ENCODE measurements around the gene NUDC. TPM values are rescaled to one million over a fixed set of nuclear protein-coding genes. Genes with fewer than 3 reads are reported as not detected.

Gene NUDC
- total RNA-seq, 6 experiments from 2014 or later: 69.1 to 92.6 (median 87.6) TPM

DNA sequence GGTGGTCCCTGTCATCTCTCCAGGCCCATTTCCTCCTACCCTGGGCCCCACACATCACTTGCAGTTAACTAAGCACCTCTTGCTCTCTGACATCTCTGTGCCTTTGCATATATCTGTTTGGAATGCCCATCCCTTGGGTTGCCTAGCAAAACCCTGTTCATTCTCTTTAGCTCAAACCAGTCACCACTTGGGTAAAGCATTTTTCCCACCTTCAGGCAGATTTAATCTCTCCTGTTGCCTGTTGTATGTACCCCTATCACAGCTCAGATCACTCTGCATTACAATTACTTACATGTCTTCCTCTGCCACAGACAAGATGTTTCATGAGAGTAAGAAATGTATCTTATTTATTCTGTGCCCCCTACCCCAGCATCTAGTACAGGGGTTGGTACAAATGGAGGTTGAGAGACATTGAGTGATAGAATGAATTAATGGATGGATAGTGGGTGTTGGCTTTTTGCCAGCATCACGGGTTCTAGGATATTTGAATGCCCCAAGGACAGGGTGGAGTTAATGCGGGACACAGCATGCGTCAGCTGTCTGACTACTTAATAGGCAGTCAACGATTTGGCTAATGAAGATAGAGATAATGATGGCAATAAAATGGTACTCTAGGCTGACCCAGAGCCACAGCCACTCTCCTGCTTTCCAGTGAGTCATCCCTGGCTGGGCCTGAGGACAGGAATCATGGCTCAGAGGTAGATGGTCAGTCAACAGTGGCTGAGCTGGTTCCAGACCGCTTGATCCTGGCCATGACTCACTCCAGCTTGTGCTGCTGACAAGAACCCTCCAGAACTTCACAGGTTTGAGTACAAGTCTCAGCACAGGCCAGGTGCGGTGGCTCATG lies 14.2 kb upstream of the NUDC start:
- TF ChIP-seq, protein P1, sequence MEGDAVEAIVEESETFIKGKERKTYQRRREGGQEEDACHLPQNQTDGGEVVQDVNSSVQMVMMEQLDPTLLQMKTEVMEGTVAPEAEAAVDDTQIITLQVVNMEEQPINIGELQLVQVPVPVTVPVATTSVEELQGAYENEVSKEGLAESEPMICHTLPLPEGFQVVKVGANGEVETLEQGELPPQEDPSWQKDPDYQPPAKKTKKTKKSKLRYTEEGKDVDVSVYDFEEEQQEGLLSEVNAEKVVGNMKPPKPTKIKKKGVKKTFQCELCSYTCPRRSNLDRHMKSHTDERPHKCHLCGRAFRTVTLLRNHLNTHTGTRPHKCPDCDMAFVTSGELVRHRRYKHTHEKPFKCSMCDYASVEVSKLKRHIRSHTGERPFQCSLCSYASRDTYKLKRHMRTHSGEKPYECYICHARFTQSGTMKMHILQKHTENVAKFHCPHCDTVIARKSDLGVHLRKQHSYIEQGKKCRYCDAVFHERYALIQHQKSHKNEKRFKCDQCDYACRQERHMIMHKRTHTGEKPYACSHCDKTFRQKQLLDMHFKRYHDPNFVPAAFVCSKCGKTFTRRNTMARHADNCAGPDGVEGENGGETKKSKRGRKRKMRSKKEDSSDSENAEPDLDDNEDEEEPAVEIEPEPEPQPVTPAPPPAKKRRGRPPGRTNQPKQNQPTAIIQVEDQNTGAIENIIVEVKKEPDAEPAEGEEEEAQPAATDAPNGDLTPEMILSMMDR (IDR thresholded peaks at IDR 0.05): no peak
- Mint-ChIP-seq H3K4me1 (ENCODE audit: low read depth) (peaks cover 18% of the 10 kb centered on the region), H3K36me3 (ENCODE audit: low read depth) (no peaks in the 10 kb centered on the region), H3K9me3 (no peaks in the 10 kb centered on the region), H3K4me3 (peak overlapping the region; percentile 5; the same call in 1 of the 2 replicates), H3K27ac (peak overlapping the region; percentile 74), H3K27me3 (ENCODE audit: insufficient read depth) (peaks cover 10% of the 10 kb centered on the region)
- peak; percentile 98 for DNase-seq

DNA sequence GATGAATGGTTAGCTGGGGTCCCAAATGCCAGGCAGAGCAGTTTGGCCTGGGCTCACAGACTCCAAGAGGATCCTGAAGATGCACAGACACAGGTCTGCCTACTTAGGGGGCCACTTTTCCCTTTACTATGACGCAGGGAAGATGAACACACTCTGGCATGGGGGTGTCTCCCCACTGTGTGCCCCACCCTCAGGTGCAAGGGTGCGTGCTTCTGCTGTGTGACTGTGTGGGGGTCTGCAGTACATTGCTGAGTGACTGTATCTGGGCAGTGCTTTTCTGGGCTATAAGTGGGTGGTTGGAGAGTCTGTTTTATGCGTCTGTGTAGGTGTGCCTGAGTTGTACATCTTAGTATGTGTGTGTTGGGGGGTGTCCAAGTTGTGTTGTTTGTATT lies 11.6 kb upstream of the NUDC start:
- Mint-ChIP-seq H3K27ac (no peak overlapping the region), H3K27me3 (ENCODE audit: insufficient read depth) (peaks cover 12% of the 10 kb centered on the region), H3K4me3 (no peak overlapping the region), H3K9me3 (no peaks in the 10 kb centered on the region), H3K4me1 (ENCODE audit: low read depth) (peaks cover 18% of the 10 kb centered on the region), H3K36me3 (ENCODE audit: low read depth) (no peaks in the 10 kb centered on the region)
- DNase-seq: no peak
- TF ChIP-seq, protein P1 (IDR thresholded peaks at IDR 0.05): no peak

DNA sequence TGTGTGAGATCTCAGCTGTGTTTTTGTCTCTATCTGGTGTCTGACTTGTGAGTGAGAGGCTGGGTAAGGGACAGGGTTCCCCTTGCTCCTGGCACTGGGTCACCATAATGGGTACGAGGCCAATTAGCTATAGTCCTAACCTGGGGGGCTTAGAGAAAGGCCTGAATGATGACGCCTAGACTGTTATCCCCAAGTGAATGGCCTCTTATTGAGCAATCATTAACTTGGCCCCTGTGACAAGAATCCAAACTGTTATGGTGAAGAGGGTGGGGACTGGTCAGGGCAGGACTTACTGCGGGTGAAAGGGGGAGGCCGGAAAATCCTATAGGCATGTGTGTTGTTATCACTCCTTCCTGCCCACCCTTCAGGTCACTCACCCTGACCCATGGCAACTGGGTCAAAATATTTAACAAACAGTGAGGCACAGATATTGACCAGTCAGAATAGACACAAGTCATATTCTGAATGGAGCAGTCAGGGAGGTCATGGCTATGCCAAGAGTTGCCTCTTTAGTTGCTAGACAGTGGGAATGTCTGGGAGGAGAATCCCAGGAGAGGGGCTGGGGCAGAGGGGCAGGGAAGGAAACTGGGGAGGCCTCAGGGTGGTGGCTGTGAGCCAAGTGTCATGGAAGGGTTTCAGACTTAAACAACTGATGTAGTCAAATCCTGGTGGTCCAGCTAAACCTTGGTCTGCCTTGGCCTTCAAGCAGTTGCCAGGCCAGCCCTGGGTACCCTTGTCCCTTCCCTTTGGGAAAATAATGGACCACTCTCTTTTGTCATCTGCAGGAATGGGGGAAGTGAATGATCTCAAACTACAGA lies 11.0 kb upstream of the NUDC start:
- Mint-ChIP-seq H3K9me3 (no peaks in the 10 kb centered on the region), H3K4me3 (no peak overlapping the region), H3K36me3 (ENCODE audit: low read depth) (no peaks in the 10 kb centered on the region), H3K4me1 (ENCODE audit: low read depth) (peaks cover 18% of the 10 kb centered on the region), H3K27ac (no peak overlapping the region), H3K27me3 (ENCODE audit: insufficient read depth) (peaks cover 12% of the 10 kb centered on the region)
- TF ChIP-seq, protein P1 (IDR thresholded peaks at IDR 0.05): no peak
- DNase-seq: no peak

DNA sequence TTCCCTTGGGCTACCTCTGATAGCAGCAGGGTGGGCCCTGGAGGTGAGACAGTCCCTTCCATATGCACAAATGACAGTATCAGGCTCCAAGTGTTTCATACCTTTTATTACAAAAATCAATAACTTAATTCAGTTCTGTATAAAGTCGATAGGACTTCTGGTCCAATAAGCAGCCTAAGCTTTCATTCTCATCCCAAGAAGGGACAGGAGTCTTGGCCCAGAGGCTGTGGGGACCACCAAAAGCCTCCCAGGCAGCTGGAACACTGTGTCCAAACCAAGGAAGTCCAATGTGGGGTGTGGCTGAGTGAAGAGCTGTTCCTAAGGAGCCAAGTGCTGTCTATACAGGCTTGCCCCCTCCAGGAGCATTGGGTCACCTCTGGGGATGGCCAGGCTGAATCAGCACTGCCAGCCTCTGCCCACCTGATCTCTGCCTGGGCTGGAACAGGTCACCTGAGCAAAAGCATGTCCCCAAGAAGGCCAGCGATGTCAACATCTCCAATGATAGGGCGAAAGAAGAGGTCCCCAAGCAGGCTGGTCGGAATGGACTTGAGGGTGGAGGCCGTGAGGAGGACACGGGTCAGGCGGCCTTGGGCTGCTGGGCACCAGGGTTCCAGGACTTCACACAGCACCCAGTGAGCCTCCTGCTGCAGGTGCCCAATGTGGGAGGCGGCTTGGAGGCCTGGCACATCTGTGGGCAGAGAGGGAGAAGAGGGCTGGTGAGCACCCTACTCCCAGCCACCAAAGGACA lies 10.0 kb upstream of the NUDC start:
- Mint-ChIP-seq H3K4me1 (ENCODE audit: low read depth) (peaks cover 18% of the 10 kb centered on the region), H3K27me3 (ENCODE audit: insufficient read depth) (peaks cover 17% of the 10 kb centered on the region), H3K36me3 (ENCODE audit: low read depth) (no peaks in the 10 kb centered on the region), H3K4me3 (no peak overlapping the region), H3K27ac (no peak overlapping the region), H3K9me3 (no peaks in the 10 kb centered on the region)
- no peak for DNase-seq
- TF ChIP-seq, protein P1 (IDR thresholded peaks at IDR 0.05): no peak

DNA sequence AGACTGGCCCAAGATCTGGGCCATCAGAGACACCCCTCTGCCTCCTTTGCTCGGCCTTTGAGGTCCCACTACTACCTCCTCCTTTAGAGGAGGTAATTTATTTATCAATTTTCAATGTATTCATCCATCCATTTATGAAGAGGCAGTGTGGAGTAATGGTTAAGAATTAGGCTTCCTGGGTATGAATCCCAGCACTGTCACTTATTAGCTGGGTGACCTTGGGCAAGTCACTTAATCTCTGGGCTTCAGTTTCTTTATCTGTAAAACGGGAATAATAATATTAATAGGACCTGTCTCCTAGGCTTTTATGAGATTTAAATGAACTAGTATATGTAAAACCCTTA lies 9.4 kb upstream of the NUDC start:
- TF ChIP-seq, protein P1 (IDR thresholded peaks at IDR 0.05): no peak
- Mint-ChIP-seq H3K4me1 (ENCODE audit: low read depth) (peaks cover 13% of the 10 kb centered on the region), H3K36me3 (ENCODE audit: low read depth) (no peaks in the 10 kb centered on the region), H3K27me3 (ENCODE audit: insufficient read depth) (peaks cover 17% of the 10 kb centered on the region), H3K9me3 (no peaks in the 10 kb centered on the region), H3K4me3 (no peak overlapping the region), H3K27ac (no peak overlapping the region)
- DNase-seq: no peak

All from HFFc6 (cell line).